Uterus (tissue), 4 donors: Measurements from ENCODE around the gene RNF32. TPM values are rescaled to one million over a fixed set of nuclear protein-coding genes. Genes with fewer than 3 reads are reported as not detected.

Experiments used
- DNase-seq, 2 donors: peaks; one replicate each; pipeline ENCODE4 v3.0.0-alpha.2; 2019 to 2020
- H3K27ac ChIP-seq, 2 donors: fragments of 200-600 bp; sonication (generic); 1 replicate in 1 of 2; 2 replicates in 1 of 2; pipeline ENCODE4 v1.5.1; 2016 to 2018
- H3K27me3 ChIP-seq, 2 donors: fragments of 200-600 bp; sonication (generic); one replicate each; pipeline ENCODE4 v1.5.1; 2018 to 2019; ENCODE audit warnings: control low read depth in 1 of 2
- H3K36me3 ChIP-seq, 2 donors: fragments of 200-600 bp; sonication (generic); one replicate each; pipeline ENCODE4 v1.5.1; 2019; ENCODE audit warnings: control low read depth in 1 of 2
- H3K4me1 ChIP-seq, 2 donors: fragments of 200-600 bp; sonication (generic); one replicate each; pipeline ENCODE4 v1.5.1; 2018 to 2019; ENCODE audit warnings: control low read depth in 1 of 2
- H3K4me3 ChIP-seq, 2 donors: fragments of 200-600 bp; sonication (generic); 1 replicate in 1 of 2; 2 replicates in 1 of 2; pipeline ENCODE4 v1.5.1; 2018 to 2019; ENCODE audit warnings: mild to moderate bottlenecking in 1 of 2
- H3K9me3 ChIP-seq, 2 donors: fragments of 200-600 bp; sonication (generic); one replicate each; pipeline ENCODE4 v1.5.1; 2019; ENCODE audit warnings: control low read depth in 1 of 2
- CTCF ChIP-seq, 4 experiments: fragments of 200-600 bp in 2 of 4; fragments of 450-650 bp in 2 of 4; sonication (generic) in 2 of 4; IDR thresholded peaks; one replicate each; pipeline ENCODE4 v1.5.1; 2016 to 2019; ENCODE audit warnings: antibody characterized with exemption in 4 of 4, mild to moderate bottlenecking in 2 of 4, moderate library complexity in 1 of 4
- POLR2A ChIP-seq, 2 donors: fragments of 450-650 bp; IDR thresholded peaks; one replicate each; pipeline ENCODE4 v1.6.1; 2016; ENCODE audit warnings: antibody characterized with exemption in 2 of 2, mild to moderate bottlenecking in 1 of 2, moderate library complexity in 1 of 2
- intact Hi-C: fragments of 100-400 bp; cut with DNase I; formaldehyde crosslinking; loops from one replicate; pipeline ENCODE4 v1.15.1; 2023; ENCODE audit warnings: low total_unique reads
- total RNA-seq, 4 donors: library from RNA; depleted of rRNA in 3 of 4; stranded (reverse); fragments of >200 nt in 3 of 4; gene quantifications; one replicate each; pipeline versions ENCODE4 v1.1.0 to v1.2.4, GENCODE V29; 2014 to 2023
- donor health status: DM: yes; HTN: yes; CAD: no.

Gene RNF32
- total RNA-seq, 4 donors from 2014 or later = 0.41 to 0.58 TPM; not detected in 2

- no peaks in the 10 kb centered on the region for H3K27me3 ChIP-seq
- H3K9me3 ChIP-seq = no peaks in the 10 kb centered on the region
- DNase-seq = no peak
- H3K4me3 ChIP-seq = no peak overlapping the region
- intact Hi-C loops = no loop called here
- H3K27ac ChIP-seq = no peak overlapping the region
- no peaks in the 10 kb centered on the region for H3K4me1 ChIP-seq
- TF ChIP-seq CTCF (IDR thresholded peaks at IDR 0.05) = no peak
- no peak for TF ChIP-seq POLR2A (IDR thresholded peaks at IDR 0.05)
- no peaks in the 10 kb centered on the region for H3K36me3 ChIP-seq
Observed at GRCh38 chr7:156612930-156613329, 27.6 kb upstream of the RNF32 start.

DNA sequence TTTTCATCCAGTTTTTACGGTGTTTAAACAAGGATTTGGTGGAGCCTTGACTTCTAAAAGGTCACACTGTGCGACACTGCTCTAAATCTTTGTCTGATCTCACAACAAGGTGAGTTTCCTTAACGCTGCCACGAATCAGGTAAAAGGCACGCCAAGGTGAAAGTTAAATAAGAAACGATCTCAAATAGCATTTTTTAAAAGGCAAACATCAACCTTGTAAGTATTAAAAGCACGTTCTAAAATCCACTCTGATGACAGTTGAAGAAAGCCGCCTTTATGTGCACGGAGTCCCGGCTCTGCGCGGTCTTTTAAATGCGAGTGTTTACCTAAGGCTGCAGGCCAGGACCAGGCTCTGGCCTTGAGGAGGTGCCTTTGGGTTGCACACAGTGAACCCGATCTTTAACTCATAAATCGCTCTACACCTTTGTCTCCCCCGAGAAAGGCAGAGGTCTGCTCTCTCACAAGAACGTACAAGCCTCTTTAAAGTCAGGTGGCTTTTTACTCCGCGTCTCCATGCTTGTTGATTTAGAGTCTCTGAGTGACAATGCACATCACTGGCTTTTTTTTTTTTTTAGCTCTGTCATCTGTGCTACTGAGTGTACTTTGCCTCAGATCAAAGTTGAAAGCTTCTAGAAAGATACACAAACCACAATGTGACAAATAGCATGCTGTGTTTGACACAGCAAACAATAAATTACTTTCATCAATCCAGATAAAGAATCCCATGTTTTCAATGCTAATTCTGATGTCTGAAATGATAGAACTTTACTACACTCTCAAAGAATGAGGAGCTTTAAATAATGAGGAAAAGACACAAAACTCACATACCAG is 25.9 kb upstream of the RNF32 start:
- H3K9me3 ChIP-seq = no peaks in the 10 kb centered on the region
- intact Hi-C loops = no loop called here
- no peak overlapping the region for H3K27ac ChIP-seq
- no peaks in the 10 kb centered on the region for H3K4me1 ChIP-seq
- no peak for DNase-seq
- H3K27me3 ChIP-seq = no peaks in the 10 kb centered on the region
- TF ChIP-seq CTCF (IDR thresholded peaks at IDR 0.05) (no peak), POLR2A (IDR thresholded peaks at IDR 0.05) (no peak)
- H3K4me3 ChIP-seq = no peak overlapping the region
- H3K36me3 ChIP-seq = no peaks in the 10 kb centered on the region

DNA sequence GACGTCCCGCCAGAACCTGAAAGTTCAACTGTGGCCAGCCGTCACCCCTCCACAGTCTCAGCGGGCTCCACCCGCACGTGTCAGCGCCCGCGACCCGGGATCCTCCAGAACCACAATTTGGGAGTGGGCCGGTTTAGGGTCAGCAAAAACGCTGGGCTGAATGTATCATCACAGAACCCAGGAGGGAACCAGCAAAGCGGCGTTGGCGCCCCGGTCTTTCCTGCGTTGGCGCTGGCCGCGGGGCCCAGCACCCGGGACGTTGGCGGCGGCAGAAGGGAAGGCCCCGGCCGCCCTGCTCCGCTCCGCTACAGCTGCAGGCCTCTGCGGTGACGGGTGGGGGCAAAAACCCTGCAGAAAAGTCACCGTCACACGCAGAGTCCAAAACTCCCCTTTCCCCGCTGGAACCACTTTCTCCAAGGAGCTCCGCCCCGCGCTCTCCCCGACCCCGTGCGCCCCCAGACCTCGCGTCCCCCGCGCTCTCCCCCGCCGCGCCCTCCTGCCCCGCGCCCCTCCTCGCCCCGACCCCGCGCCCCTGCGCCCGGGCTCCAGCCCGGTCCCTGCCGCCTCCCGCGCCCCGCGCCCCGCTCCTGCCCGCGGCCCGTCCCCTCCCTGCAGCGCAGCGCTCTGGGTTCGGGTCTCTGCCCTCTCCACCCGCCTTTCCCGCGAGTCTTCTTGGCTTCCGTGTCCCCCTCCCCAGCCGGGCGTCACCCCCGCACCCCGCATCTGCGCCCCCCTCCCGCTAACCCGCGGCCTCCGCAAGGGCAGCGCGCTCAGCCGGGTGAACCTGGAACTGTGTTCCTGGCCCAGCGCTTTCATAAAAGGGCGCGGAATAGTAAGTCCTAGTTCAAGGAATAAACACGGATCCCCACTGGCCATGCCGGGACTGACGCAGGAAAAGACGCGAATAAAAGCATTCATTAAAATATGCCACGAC is 24.0 kb upstream of the RNF32 start:
- H3K36me3 ChIP-seq = no peaks in the 10 kb centered on the region
- no peak for TF ChIP-seq POLR2A (IDR thresholded peaks at IDR 0.05)
- TF ChIP-seq CTCF (IDR thresholded peaks at IDR 0.05) = no peak
- H3K9me3 ChIP-seq = peaks cover 0 to 8% of the 10 kb centered on the region in 2 donors
- no peak for DNase-seq
- no peaks in the 10 kb centered on the region for H3K4me1 ChIP-seq
- no peaks in the 10 kb centered on the region for H3K27me3 ChIP-seq
- intact Hi-C loops = no loop called here
- H3K4me3 ChIP-seq = no peak overlapping the region
- H3K27ac ChIP-seq = no peak overlapping the region

DNA sequence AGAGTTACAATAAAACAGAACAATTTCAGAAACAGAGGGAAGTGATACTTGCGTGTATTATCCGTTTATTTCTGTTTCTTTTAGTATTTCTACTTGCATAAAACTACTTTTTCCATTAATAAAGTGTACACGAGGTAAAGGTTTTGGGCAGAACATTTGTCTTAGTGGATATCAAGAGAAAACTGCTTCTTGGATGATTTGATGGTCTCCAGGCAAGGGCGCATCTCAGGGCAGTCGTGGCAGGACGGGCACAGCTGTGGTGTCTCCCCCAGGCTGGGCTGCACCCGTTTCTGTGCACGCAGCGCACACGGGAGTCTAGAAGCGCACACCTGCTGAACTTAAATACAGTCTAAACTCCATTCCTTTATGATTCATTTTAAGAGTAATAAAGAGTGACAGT is 23.4 kb upstream of the RNF32 start:
- H3K4me3 ChIP-seq = no peak overlapping the region
- DNase-seq = no peak

More for the DNA sequence above, 23.4 kb upstream of the RNF32 start:
- Histone ChIP-seq H3K27me3 (no peaks in the 10 kb centered on the region), H3K27ac (no peak overlapping the region), H3K4me1 (no peaks in the 10 kb centered on the region), H3K36me3 (no peaks in the 10 kb centered on the region), H3K9me3 (peaks cover 0 to 8% of the 10 kb centered on the region in 2 donors)
- intact Hi-C loops = no loop called here
- TF ChIP-seq POLR2A (IDR thresholded peaks at IDR 0.05) = no peak
- TF ChIP-seq CTCF (IDR thresholded peaks at IDR 0.05) = no peak
